GM06990 (cell line): Measurements from ENCODE around the gene MAP3K4.

Source experiments
- DNase-seq: peaks from one replicate; pipeline ENCODE4 v3.0.0-alpha.2; 2011; ENCODE audit not compliant: insufficient read length; ENCODE audit errors: extremely low read depth
- H3K27me3 ChIP-seq: replicated peaks from 2 replicates; pipeline ENCODE4 v1.6.0; 2011; ENCODE audit warnings: low read length; ENCODE audit not compliant: control insufficient read depth, insufficient read depth
- H3K36me3 ChIP-seq: 2 replicates; pipeline ENCODE4 v1.5.1; 2011; ENCODE audit warnings: low read length; ENCODE audit not compliant: control insufficient read depth, insufficient read depth
- H3K4me3 ChIP-seq: replicated peaks from 2 replicates; pipeline ENCODE4 v1.5.1; 2011; ENCODE audit warnings: low read depth, mild to moderate bottlenecking, control low read depth, low read length
- TF ChIP-seq, protein P1 (sequence below): IDR thresholded peaks from 2 replicates; pipeline ENCODE4 v1.5.1; 2011; ENCODE audit warnings: low read length, control low read depth, mild to moderate bottlenecking, inconsistent platforms; ENCODE audit not compliant: insufficient read depth, poor library complexity, severe bottlenecking

The MAP3K4 gene

DNA sequence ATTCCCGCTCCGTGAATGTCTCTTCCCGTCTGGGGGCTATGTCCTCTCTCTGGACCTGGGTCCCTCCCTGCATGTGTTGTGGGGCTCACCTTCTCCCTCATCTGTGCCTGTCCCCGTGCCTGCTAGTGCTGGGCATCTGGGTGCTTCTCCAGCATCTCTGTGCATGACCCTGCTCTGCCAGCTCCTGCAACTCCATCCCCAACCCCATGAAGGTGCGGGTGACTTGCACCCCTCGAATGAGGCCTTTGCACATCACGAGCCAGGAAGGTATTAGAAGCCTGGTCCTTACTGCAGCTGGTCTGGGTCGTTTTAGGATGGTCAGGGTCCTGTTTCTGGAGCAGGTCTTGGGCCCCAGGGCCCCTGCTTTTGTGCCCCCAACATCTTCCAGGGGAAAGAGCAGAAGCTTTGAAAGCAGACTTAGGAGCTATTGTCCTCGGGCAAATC is 172.6 kb downstream of the MAP3K4 start:
- TF ChIP-seq, protein P1, sequence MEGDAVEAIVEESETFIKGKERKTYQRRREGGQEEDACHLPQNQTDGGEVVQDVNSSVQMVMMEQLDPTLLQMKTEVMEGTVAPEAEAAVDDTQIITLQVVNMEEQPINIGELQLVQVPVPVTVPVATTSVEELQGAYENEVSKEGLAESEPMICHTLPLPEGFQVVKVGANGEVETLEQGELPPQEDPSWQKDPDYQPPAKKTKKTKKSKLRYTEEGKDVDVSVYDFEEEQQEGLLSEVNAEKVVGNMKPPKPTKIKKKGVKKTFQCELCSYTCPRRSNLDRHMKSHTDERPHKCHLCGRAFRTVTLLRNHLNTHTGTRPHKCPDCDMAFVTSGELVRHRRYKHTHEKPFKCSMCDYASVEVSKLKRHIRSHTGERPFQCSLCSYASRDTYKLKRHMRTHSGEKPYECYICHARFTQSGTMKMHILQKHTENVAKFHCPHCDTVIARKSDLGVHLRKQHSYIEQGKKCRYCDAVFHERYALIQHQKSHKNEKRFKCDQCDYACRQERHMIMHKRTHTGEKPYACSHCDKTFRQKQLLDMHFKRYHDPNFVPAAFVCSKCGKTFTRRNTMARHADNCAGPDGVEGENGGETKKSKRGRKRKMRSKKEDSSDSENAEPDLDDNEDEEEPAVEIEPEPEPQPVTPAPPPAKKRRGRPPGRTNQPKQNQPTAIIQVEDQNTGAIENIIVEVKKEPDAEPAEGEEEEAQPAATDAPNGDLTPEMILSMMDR, result no peak
- no peaks in the 10 kb centered on the region for H3K36me3 ChIP-seq
- DNase-seq, result no peak

DNA sequence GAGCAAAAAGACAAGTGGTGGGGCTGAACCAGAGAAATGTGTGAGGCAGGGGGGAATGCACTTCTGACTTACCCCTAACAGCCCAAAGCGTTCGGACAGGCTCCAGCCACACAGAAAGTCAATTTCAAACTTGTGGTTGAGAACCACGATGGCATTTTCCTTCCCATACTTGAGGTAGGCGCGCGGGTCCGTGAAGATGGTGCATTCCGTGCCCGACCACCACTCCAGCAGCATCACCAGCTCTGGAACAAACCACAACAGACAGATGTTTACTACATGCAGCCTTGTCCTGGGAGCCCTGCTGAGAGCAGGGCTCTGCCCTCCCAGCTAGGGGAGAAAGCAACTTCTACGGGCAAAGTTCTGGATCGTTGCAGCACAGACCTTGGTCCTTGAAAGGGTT is 174.6 kb downstream of the MAP3K4 start:
- no peaks in the 10 kb centered on the region for H3K27me3 ChIP-seq
- H3K4me3 ChIP-seq, result no peak overlapping the region
- H3K36me3 ChIP-seq, result no peaks in the 10 kb centered on the region
- no peak for DNase-seq
- TF ChIP-seq, protein P1, result no peak

More for the DNA sequence above, 172.6 kb downstream of the MAP3K4 start:
- H3K27me3 ChIP-seq, result no peaks in the 10 kb centered on the region
- H3K4me3 ChIP-seq, result no peak overlapping the region

DNA sequence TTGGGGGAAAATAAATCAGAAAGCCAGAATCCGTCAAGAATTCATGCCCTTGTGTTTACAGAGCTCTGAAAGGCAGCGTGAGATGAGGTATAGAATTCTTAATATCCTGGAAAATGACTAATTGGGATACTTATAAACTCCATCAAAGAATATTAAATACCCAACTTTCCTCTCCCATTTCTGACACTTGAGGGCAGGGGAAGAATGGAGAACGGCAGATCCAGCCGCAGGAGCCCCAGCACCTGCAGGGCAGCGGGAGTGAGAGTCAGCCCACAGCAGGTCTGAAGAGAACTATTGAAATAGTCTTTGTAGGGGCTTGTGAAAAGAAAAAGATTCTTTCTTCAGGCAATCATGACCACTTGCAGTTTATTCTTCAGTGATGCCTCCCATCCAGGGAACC is 175.1 kb downstream of the MAP3K4 start:
- TF ChIP-seq, protein P1, result no peak
- H3K36me3 ChIP-seq, result no peaks in the 10 kb centered on the region
- no peak for DNase-seq
- no peak overlapping the region for H3K4me3 ChIP-seq
- no peaks in the 10 kb centered on the region for H3K27me3 ChIP-seq
